IMR-90 (cell line): ENCODE data around the gene BHLHA15. TPM values are rescaled to one million over a fixed set of nuclear protein-coding genes. Genes with fewer than 3 reads are reported as not detected.

ENCODE experiments used
- ATAC-seq: fragments of 200-7000 bp; cut with Tn5 transposase; 2 replicates; pipeline ENCODE4 v1.9.1; 2020; ENCODE audit warnings: low read depth, mild to moderate bottlenecking, moderate library complexity
- BruUV-seq: library from RNA; stranded (reverse); fragments of 400-500 nt; replicated peaks from 2 replicates; lab custom pipeline; 2021; lab: Mats Ljungman, UMichigan
- CTCF ChIA-PET: fragments of 300-600 bp; formaldehyde crosslinking; extraction: SDS; loops from one replicate; lab custom pipeline; 2021; ENCODE audit warnings: antibody characterized with exemption; lab: Yijun Ruan, JAX
- POLR2A ChIA-PET: fragments of 300-600 bp; sonication (Branson Sonifier 250); formaldehyde crosslinking; loops from one replicate; lab custom pipeline; 2022; ENCODE audit warnings: antibody characterized with exemption; ENCODE audit not compliant: unreplicated experiment; lab: Charles Lee
- DNase-seq: peaks from one replicate; pipeline ENCODE4 v3.0.0; 2013
- H2AFZ ChIP-seq: replicated peaks from 2 replicates; pipeline ENCODE3; 2013; ENCODE audit warnings: low read length, mild to moderate bottlenecking; ENCODE audit not compliant: poor library complexity
- H2AK5ac ChIP-seq: 2 replicates; pipeline ENCODE4 v1.6.1; 2013; ENCODE audit warnings: low read depth, low read length, inconsistent platforms
- H2AK9ac ChIP-seq: replicated peaks from 2 replicates; pipeline ENCODE3; 2013; ENCODE audit warnings: mild to moderate bottlenecking, low read depth, low read length, moderate library complexity; ENCODE audit not compliant: poor library complexity
- H2BK120ac ChIP-seq: 2 replicates; pipeline ENCODE4 v1.6.1; 2013; ENCODE audit warnings: low read depth, low read length, inconsistent platforms
- H2BK15ac ChIP-seq: 3 replicates; pipeline ENCODE4 v1.6.1; 2013; ENCODE audit warnings: low read depth, low read length, inconsistent platforms
- H2BK20ac ChIP-seq: 2 replicates; pipeline ENCODE4 v1.6.1; 2013; ENCODE audit warnings: low read depth, mild to moderate bottlenecking, inconsistent platforms, low read length, moderate library complexity
- H2BK5ac ChIP-seq: 2 replicates; pipeline ENCODE4 v1.6.1; 2013; ENCODE audit warnings: mild to moderate bottlenecking, low read depth, low read length, inconsistent platforms; ENCODE audit not compliant: poor library complexity, severe bottlenecking
- H3K14ac ChIP-seq: replicated peaks from 2 replicates; pipeline ENCODE4 v1.6.1; 2013; ENCODE audit warnings: low read depth, low read length, inconsistent platforms
- H3K18ac ChIP-seq: 2 replicates; pipeline ENCODE4 v1.6.1; 2013; ENCODE audit warnings: low read depth, low read length, control low read depth
- H3K23ac ChIP-seq: 2 replicates; pipeline ENCODE4 v1.6.1; 2013; ENCODE audit warnings: low read depth, low read length, inconsistent platforms
- H3K27ac ChIP-seq: 2 replicates; pipeline ENCODE4 v1.5.1; 2013; ENCODE audit warnings: mild to moderate bottlenecking, control low read depth, low read length; ENCODE audit not compliant: insufficient read depth
- H3K27me3 ChIP-seq: 2 replicates; pipeline ENCODE4 v1.6.1; 2013; ENCODE audit warnings: low read length; ENCODE audit not compliant: control insufficient read depth, insufficient read depth
- H3K36me3 ChIP-seq: 2 replicates; pipeline ENCODE4 v1.6.1; 2013; ENCODE audit warnings: low read length, mixed read lengths; ENCODE audit not compliant: control insufficient read depth, insufficient read depth
- H3K4ac ChIP-seq: 2 replicates; pipeline ENCODE4 v1.6.1; 2013; ENCODE audit warnings: low read depth, low read length, inconsistent platforms
- H3K4me1 ChIP-seq: 2 replicates; pipeline ENCODE4 v1.6.1; 2013; ENCODE audit warnings: low read length, mixed read lengths; ENCODE audit not compliant: control insufficient read depth, insufficient read depth
- H3K4me2 ChIP-seq: 2 replicates; pipeline ENCODE4 v1.6.1; 2013; ENCODE audit warnings: low read depth, mild to moderate bottlenecking, control low read depth, low read length, moderate library complexity
- H3K4me3 ChIP-seq: 2 replicates; pipeline ENCODE4 v1.5.1; 2013; ENCODE audit warnings: low read depth, mild to moderate bottlenecking, control low read depth, low read length, moderate library complexity; ENCODE audit not compliant: insufficient read depth
- H3K56ac ChIP-seq: 2 replicates; pipeline ENCODE4 v1.6.1; 2013; ENCODE audit warnings: low read length, inconsistent platforms; ENCODE audit not compliant: insufficient read depth; ENCODE audit errors: extremely low read depth
- H3K79me1 ChIP-seq, 2 experiments: 2 replicates each; pipeline ENCODE4 v1.6.1; 2013; ENCODE audit warnings: low read length in 2 of 2, inconsistent platforms in 1 of 2, low read depth in 1 of 2
- H3K9ac ChIP-seq: 2 replicates; pipeline ENCODE4 v1.6.1; 2013; ENCODE audit warnings: low read depth, low read length, control low read depth
- H3K9me1 ChIP-seq: 2 replicates; pipeline ENCODE4 v1.6.1; 2013; ENCODE audit warnings: low read length, inconsistent platforms; ENCODE audit not compliant: insufficient read depth
- H3K9me3 ChIP-seq: 2 replicates; pipeline ENCODE4 v1.6.1; 2013; ENCODE audit warnings: low read length; ENCODE audit not compliant: control insufficient read depth, insufficient read depth
- H4K20me1 ChIP-seq: 2 replicates; pipeline ENCODE4 v1.6.1; 2013; ENCODE audit warnings: low read length, inconsistent platforms; ENCODE audit not compliant: insufficient read depth
- H4K5ac ChIP-seq: 2 replicates; pipeline ENCODE4 v1.6.1; 2013; ENCODE audit warnings: mild to moderate bottlenecking, low read depth, low read length, control low read depth
- H4K8ac ChIP-seq, 2 experiments: 2 replicates each; pipeline ENCODE4 v1.6.1; 2013; ENCODE audit warnings: low read depth in 2 of 2, low read length in 2 of 2, control low read depth in 1 of 2, inconsistent platforms in 1 of 2
- H4K91ac ChIP-seq: 2 replicates; pipeline ENCODE4 v1.6.1; 2013; ENCODE audit warnings: low read depth, low read length, inconsistent platforms; ENCODE audit not compliant: insufficient read depth
- SMC3 ChIP-seq: fragments of 150-350 bp; IDR thresholded peaks from 2 replicates; pipeline ENCODE4 v1.6.1; 2016; ENCODE audit warnings: low read depth, mild to moderate bottlenecking, antibody characterized with exemption, low read length, moderate library complexity
- WGBS, 2 experiments: methylation state at CpG; one replicate each; pipeline versions ENCODE4 v1.1.5 to v1.1.7; 2013; ENCODE audit warnings: missing lambda C conversion rate in 2 of 2; ENCODE audit not compliant: insufficient read length in 1 of 2; ENCODE audit errors: extremely low coverage in 2 of 2; 5-methylcytosine and 5-hydroxymethylcytosine counted together
- dilution Hi-C: fragments of 300-500 bp; cut with HindIII; formaldehyde crosslinking; loops from one replicate; pipeline ENCODE4 v1.14.3; 2018; ENCODE audit warnings: low sequenced_read_pairs; ENCODE audit not compliant: unreplicated experiment
- in situ Hi-C: fragments of 300-500 bp; cut with MboI; formaldehyde crosslinking; loops from 3 replicates; pipeline ENCODE4 v1.14.3; 2019; ENCODE audit warnings: low sequenced_read_pairs, inconsistent platforms, mixed read lengths
- intact Hi-C: fragments of 100-400 bp; cut with micrococcal nuclease; formaldehyde crosslinking; loops from 2 replicates; pipeline ENCODE4 v1.10.0; 2022
- polyA plus RNA-seq, 3 experiments: library from polyadenylated mRNA; depleted of rRNA; stranded (reverse); fragments of >200 nt; gene quantifications; 2 replicates each; pipeline ENCODE4 v1.2.3, GENCODE V29; 2012; ENCODE audit warnings: low replicate concordance in 1 of 3
- total RNA-seq: library from RNA; depleted of rRNA; stranded (reverse); fragments of >200 nt; gene quantifications from 2 replicates; pipeline ENCODE4 v1.2.3, GENCODE V29; 2012

Gene BHLHA15
- total and polyA plus RNA-seq, 2 of the 4 experiments (the other 2 are of a cell fraction) = not detected

DNA sequence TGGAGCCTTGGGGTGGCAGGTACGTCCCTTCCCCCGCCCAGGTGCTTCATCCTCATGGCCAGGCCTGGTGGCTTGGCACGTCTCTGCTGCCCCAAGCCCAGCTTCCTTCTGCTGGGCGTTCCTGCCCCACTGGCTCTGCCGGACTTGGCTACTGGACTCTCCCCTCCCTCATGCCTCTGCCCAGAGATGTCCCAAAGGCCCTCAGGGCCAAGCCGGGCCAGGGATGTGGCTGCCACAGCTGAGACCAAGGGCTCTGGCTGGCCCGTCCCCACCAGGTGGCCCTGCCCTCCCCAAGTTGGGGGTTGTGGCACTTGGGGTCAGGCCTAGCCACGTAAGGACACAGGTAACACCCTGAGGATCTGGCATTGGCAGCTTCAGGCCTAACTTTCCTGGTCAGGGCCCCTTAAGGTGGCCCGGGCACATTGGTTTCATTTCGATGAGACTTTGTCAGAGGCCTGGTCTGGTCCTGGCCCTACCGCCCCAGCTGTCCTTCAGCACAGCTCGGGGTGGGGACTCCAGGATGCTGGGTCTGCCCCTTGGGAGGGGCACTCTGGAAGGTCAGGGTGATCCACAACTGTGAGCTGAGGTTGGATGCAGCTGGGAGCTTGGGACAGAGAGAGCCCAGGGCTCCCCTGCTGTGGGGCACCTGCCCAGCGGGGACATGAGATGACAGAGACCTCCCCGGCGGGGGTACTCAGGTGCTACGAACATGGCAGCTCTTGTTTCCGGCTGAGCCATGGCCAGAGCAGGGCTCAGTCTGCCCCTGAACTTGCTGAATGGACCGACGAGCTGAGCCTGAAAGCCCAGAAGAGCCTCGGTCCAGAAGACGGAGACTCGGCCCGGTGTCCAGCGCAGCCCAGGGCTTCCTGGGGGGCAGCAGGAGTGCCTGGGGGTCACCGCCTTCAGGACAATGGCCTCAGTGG, 2.9 kb downstream of the BHLHA15 start:
- H3K56ac ChIP-seq = no peak overlapping the region
- H3K23ac ChIP-seq = no peak overlapping the region
- BruUV-seq = no TSS peak
- dilution Hi-C loops = no loop called here
- no peak overlapping the region for H2BK120ac ChIP-seq
- ChIA-PET POLR2A (no interaction called here), CTCF (no interaction called here)
- in situ Hi-C loops = no loop called here
- no peaks in the 10 kb centered on the region for H3K9me3 ChIP-seq
- H3K27ac ChIP-seq = no peak overlapping the region
- no peak overlapping the region for H3K18ac ChIP-seq
- H2AK9ac ChIP-seq = peak overlapping the region; percentile 37
- no peak overlapping the region for H2AFZ ChIP-seq
- H3K14ac ChIP-seq = no peak overlapping the region
- H4K20me1 ChIP-seq = no peaks in the 10 kb centered on the region
- no peak overlapping the region for H4K91ac ChIP-seq
- WGBS, 2 experiments = 87% methylated on average over 15 of the region's 25 CpGs; no CpG with 5 or more reads in 1 of the 2 experiments
- H3K9me1 ChIP-seq = no peaks in the 10 kb centered on the region
- intact Hi-C loops = no loop called here
- H2AK5ac ChIP-seq = no peak overlapping the region
- no peak overlapping the region for H2BK5ac ChIP-seq
- H2BK15ac ChIP-seq = no peak overlapping the region
- H3K4me3 ChIP-seq = no peak overlapping the region
- no peak for TF ChIP-seq SMC3
- no peaks in the 10 kb centered on the region for H3K4me1 ChIP-seq
- peaks cover 14% of the 10 kb centered on the region for H3K36me3 ChIP-seq
- H3K4me2 ChIP-seq = no peak overlapping the region
- H3K9ac ChIP-seq = no peak overlapping the region
- no peaks in the 10 kb centered on the region for H3K27me3 ChIP-seq
- ATAC-seq = no peak
- H3K79me1 ChIP-seq = no peaks in the 10 kb centered on the region
- no peak overlapping the region for H4K5ac ChIP-seq
- no peak for DNase-seq
- no peak overlapping the region for H4K8ac ChIP-seq
- H2BK20ac ChIP-seq = no peak overlapping the region
- H3K4ac ChIP-seq = no peak overlapping the region
